Neural crest cell (in vitro differentiated cells): ENCODE data around the gene TMX1. TPM values are rescaled to one million over a fixed set of nuclear protein-coding genes. Genes with fewer than 3 reads are reported as not detected.
A peak's percentile ranks its signal among the peaks of the same experiment; 100 is the strongest.

Experiments
- DNase-seq: peaks from one replicate; pipeline ENCODE4 v3.0.0; 2021; ENCODE audit warnings: low read depth, mixed read lengths, low spot score
- H3K27ac Mint-ChIP-seq: one replicate; pipeline ENCODE4 v1.8.0; 2021; ENCODE audit warnings: mild to moderate bottlenecking, mixed read lengths; ENCODE audit not compliant: unreplicated experiment
- H3K27me3 Mint-ChIP-seq: 2 replicates; pipeline ENCODE4 v1.8.0; 2021; ENCODE audit warnings: low read depth, mild to moderate bottlenecking, mixed read lengths
- H3K36me3 Mint-ChIP-seq: 2 replicates; pipeline ENCODE4 v1.8.0; 2021; ENCODE audit warnings: low read depth, mild to moderate bottlenecking, mixed read lengths
- H3K4me1 Mint-ChIP-seq: 2 replicates; pipeline ENCODE4 v1.8.0; 2021; ENCODE audit warnings: mixed read lengths
- H3K4me3 Mint-ChIP-seq: one replicate; pipeline ENCODE4 v1.8.0; 2021; ENCODE audit warnings: mild to moderate bottlenecking, mixed read lengths
- H3K9me3 Mint-ChIP-seq: 2 replicates; pipeline ENCODE4 v1.8.0; 2021; ENCODE audit warnings: mixed read lengths
- CTCF ChIP-seq: fragments of 200-600 bp; sonication (generic); conservative IDR thresholded peaks from 2 replicates; pipeline ENCODE4 v1.5.0; 2021; ENCODE audit warnings: antibody characterized with exemption, mild to moderate bottlenecking
- long read RNA-seq: library from polyadenylated mRNA; unstranded; transcript quantifications from one replicate; pipeline ENCODE4 v2.0.0, GENCODE V29; 2020
- total RNA-seq: library from RNA; stranded (reverse); gene quantifications from 2 replicates; pipeline ENCODE4 v1.2.1, GENCODE V29; 2021

Gene TMX1
- total RNA-seq: 58.6 and 61.9 TPM in 2 replicates
- long read RNA-seq, transcript TMX1-201 (8 exons, 3,995 nt): major isoform, 404 of 432 reads
- long read RNA-seq, partial matches to known transcripts: 8 of 432 reads
- long read RNA-seq, other reads (novel, unspliced or antisense): 20 of 432 reads

GRCh38 chr14:51239813-51240803 is at the start of gene TMX1:
TMX1 (plus strand) TSS chr14:51240247; CDS start chr14:51240293, 46 bp downstream.
- H3K27me3 Mint-ChIP-seq: no peaks in the 10 kb centered on the region
- no peak within 1 kb of the TSS for H3K27ac Mint-ChIP-seq
- peak; percentile 93 for DNase-seq
- no peaks in the 10 kb centered on the region for H3K9me3 Mint-ChIP-seq
- H3K36me3 Mint-ChIP-seq: peaks cover 2% of the 10 kb centered on the region
- H3K4me3 Mint-ChIP-seq: no peak within 1 kb of the TSS
- TF ChIP-seq CTCF: no peak
- peaks cover 21% of the 10 kb centered on the region for H3K4me1 Mint-ChIP-seq

GRCh38 chr14:51201890-51202289 is 38.2 kb upstream of the TMX1 start:
- no peak for DNase-seq
- Mint-ChIP-seq H3K4me3 (no peak overlapping the region), H3K27me3 (no peaks in the 10 kb centered on the region), H3K36me3 (no peaks in the 10 kb centered on the region), H3K27ac (no peak overlapping the region), H3K9me3 (no peaks in the 10 kb centered on the region), H3K4me1 (no peaks in the 10 kb centered on the region)
- no peak for TF ChIP-seq CTCF

GRCh38 chr14:51202914-51203665 is 37.0 kb upstream of the TMX1 start:
- Mint-ChIP-seq H3K9me3 (no peaks in the 10 kb centered on the region), H3K4me1 (no peaks in the 10 kb centered on the region), H3K4me3 (no peak overlapping the region), H3K27ac (peak overlapping the region; percentile 83), H3K27me3 (no peaks in the 10 kb centered on the region), H3K36me3 (no peaks in the 10 kb centered on the region)
- no peak for TF ChIP-seq CTCF
- no peak for DNase-seq

GRCh38 chr14:51203881-51204280 is 36.2 kb upstream of the TMX1 start:
- DNase-seq: no peak
- Mint-ChIP-seq H3K27me3 (no peaks in the 10 kb centered on the region), H3K4me3 (no peak overlapping the region), H3K4me1 (no peaks in the 10 kb centered on the region), H3K9me3 (no peaks in the 10 kb centered on the region), H3K36me3 (no peaks in the 10 kb centered on the region), H3K27ac (no peak overlapping the region)
- TF ChIP-seq CTCF: no peak

- no peak for DNase-seq
- no peak overlapping the region for H3K27ac Mint-ChIP-seq
- H3K36me3 Mint-ChIP-seq: no peaks in the 10 kb centered on the region
- no peaks in the 10 kb centered on the region for H3K4me1 Mint-ChIP-seq
- TF ChIP-seq CTCF: no peak
- no peaks in the 10 kb centered on the region for H3K27me3 Mint-ChIP-seq
- no peaks in the 10 kb centered on the region for H3K9me3 Mint-ChIP-seq
- H3K4me3 Mint-ChIP-seq: no peak overlapping the region
Measured at GRCh38 chr14:51205486-51205885, 34.6 kb upstream of the TMX1 start.
